Coronary artery (tissue), 2 donors: ENCODE data around the gene RAB8A.
"Not testable (repeated sequence)": the region's sequence is repeated elsewhere in the genome, so short reads cannot be mapped to it uniquely, and the experiment has no call there.

Experiments
- DNase-seq: peaks from one replicate; pipeline ENCODE4 v3.0.0-alpha.2; 2017; ENCODE audit warnings: low spot score
- H3K27ac ChIP-seq, 2 donors: fragments of 200-600 bp; sonication (generic); one replicate each; pipeline ENCODE4 v1.5.1; 2016 to 2019
- H3K4me3 ChIP-seq: fragments of 200-600 bp; sonication (generic); 2 replicates; pipeline ENCODE4 v1.5.1; 2016; ENCODE audit warnings: mild to moderate bottlenecking, moderate library complexity
- TF ChIP-seq, protein P1 (sequence below): fragments of 200-600 bp; sonication (generic); IDR thresholded peaks from one replicate; pipeline ENCODE4 v1.5.1; 2019; ENCODE audit warnings: antibody characterized with exemption

Gene RAB8A

DNA sequence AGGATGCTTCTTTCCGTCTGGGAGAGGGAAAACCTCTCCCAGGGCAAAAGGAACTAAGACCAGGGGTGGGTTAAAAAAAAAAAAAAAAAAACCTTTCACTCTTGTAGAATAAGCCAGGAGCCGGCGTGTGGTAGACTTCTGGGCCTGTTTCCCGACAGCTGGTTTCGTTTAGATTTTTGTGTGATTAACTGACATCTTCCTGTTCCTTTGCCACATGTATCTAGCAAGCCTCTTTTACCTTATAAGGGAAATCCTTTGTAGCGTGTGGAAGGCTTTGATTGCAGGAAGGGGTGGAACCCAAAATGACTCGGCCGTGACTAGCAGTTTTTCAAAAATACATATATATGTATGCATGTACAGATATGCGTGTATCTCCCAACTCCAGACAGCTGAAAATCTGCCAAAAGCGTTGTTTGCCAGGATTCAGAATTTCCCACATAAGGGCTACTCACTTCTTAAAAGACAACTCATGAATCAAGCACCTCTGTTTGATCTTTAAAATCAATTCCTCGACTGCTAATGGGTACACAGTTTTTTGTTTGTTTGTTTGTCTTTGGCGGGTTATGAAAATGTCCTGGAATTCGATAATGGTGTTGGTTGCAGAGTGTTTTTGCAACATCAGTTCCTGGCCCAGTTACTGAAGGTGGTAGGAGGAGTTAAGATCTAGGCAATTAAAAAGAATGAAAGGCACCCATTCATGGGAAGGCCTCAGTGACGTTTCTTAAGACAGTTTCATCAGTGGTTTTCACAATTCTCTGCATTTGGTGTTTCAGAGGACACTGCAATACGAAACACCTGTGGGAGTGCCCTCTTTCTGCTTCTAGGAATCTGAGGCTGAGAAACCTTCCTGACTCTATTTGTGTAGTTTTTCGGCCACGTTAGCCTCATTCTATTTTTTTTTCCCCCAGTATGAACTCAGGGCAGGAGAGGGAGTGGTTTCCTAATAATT, 32.7 kb upstream of the RAB8A start:
- peak overlapping the region; percentile 98 for H3K4me3 ChIP-seq
- TF ChIP-seq, protein P1, sequence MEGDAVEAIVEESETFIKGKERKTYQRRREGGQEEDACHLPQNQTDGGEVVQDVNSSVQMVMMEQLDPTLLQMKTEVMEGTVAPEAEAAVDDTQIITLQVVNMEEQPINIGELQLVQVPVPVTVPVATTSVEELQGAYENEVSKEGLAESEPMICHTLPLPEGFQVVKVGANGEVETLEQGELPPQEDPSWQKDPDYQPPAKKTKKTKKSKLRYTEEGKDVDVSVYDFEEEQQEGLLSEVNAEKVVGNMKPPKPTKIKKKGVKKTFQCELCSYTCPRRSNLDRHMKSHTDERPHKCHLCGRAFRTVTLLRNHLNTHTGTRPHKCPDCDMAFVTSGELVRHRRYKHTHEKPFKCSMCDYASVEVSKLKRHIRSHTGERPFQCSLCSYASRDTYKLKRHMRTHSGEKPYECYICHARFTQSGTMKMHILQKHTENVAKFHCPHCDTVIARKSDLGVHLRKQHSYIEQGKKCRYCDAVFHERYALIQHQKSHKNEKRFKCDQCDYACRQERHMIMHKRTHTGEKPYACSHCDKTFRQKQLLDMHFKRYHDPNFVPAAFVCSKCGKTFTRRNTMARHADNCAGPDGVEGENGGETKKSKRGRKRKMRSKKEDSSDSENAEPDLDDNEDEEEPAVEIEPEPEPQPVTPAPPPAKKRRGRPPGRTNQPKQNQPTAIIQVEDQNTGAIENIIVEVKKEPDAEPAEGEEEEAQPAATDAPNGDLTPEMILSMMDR, result no peak
- peak overlapping the region; percentile 100 for H3K27ac ChIP-seq
- no peak for DNase-seq

DNA sequence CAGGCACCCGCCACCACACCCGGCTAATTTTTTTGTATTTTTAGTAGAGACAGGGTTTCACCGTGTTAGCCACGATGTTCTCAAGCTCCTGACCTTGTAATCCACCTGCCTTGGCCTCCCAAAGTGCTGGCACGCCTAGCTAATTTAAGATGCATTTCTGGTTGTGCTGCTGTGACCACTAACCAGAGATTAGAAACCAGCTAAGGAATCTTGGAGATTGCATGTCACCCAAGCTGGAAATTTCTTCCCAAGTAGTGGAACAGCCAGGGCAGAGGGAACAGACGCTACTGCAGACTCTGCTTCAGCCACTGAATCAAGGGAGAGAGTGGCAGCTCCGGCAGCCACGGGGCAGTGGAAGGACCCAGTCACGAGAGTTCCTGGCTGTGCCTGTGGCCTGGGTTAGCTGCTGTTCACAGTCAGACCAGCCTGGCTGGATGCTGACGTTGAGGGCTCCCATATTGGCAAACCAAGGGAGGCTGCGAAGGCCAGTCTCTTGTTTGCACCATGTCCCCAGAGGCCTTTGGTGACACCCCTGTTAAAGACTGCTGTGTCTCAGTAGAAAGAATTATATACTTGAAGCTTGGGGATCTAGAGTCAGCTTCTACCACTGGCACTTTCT, 27.5 kb upstream of the RAB8A start:
- DNase-seq, result no peak
- Histone ChIP-seq H3K4me3 (no peak overlapping the region), H3K27ac (peak overlapping the region; percentile 3 to 56)
- TF ChIP-seq, protein P1, result no peak

DNA sequence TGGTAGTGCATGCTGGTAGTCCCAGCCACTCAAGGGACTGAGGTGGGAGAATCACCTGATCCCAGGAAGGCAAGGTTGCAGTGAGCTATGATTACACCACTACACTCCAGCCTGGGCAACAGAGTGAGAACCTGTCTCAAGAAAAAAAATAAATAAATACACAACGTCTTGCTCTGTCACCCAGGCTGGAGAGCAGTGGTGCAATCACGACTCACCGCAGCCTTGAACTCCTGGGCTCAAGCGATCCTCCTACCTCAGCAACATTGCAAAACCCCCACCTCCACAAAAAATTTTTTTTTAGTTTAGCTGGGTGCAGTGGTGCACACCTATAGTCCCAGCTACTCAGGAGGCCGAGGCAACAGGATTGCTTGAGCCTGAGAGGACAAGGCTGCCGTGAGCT, 26.6 kb upstream of the RAB8A start:
- TF ChIP-seq, protein P1, result no peak
- Histone ChIP-seq H3K4me3 (no peak overlapping the region), H3K27ac (peak overlapping the region in 1 of 2 donors; percentile 56)
- no peak for DNase-seq

DNA sequence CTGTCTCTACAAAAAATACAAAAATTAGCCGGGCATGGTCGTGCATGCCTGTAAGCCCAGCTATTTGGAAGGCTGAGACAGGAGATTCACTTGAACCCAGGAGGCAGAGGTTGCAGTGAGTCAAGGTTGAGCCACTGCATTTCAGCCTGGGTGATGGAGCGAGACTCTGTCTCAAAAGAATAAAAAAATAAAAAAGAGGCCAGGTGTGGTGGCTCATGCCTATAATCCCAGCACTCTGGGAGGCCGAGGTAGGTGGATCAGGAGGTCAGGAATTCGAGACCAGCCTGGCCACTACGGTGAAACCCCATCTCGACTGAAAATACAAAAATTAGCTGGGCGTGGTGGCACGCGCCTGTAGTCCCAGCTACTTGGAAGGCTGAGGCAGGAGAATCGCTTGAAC, 24.3 kb upstream of the RAB8A start:
- peak overlapping the region in 1 of 2 donors; percentile 63 for H3K27ac ChIP-seq
- not testable (repeated sequence) for DNase-seq, H3K4me3 ChIP-seq

DNA sequence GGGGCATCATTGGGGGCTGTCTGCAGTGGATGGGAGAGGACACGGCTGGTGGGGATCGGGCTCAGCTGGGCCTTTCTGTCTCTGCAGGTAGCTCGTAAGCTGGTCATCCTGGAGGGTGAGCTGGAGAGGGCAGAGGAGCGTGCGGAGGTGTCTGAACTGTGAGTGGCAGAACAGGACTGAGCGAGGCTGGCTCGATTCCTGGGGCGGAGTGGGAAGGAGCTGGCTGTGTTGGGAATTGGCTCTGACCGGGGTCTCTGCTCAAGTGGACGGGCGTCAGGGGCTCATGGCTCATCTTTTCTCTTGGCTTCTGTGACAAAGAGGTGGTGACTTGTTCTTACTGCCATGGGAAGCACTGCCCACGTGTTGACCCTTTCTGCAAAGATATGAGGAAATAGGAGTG, 23.7 kb upstream of the RAB8A start:
- no peak for DNase-seq
- TF ChIP-seq, protein P1, result no peak
- no peak overlapping the region for H3K4me3 ChIP-seq
- H3K27ac ChIP-seq, result peak overlapping the region in 1 of 2 donors; percentile 63

DNA sequence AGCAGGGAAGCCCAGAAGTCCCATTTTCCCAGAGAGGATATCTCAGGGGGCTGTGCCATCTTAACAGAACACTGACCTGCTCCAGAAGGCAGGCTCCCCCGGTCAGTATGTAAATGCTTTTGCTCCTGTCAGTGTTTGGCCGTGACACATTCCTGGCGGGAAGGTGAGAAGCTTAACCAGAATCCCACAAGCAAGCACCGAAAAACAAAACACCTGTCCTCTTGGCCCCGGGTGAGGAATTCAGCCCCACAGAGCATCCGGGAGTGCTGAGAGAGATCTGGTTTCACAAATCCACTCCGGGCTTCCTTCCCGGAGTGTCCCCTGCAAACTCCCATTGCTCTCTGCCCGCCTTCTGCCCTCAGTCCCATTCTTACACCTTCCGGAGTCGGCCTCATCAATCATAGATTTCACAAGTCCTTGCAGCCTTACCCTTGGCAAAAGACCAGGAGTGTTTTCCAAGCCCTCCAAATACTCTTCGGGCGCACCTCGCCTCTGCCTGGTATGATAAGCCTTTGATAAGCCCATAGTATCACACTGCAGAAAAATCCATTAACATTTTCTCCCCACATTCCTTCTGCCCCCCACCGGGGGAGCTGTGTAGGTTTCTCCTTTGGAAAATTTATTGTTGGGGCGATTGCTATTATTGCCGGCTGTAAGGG, 23.2 kb upstream of the RAB8A start:
- Histone ChIP-seq H3K4me3 (no peak overlapping the region), H3K27ac (peak overlapping the region in 1 of 2 donors; percentile 63)
- TF ChIP-seq, protein P1, result no peak
- DNase-seq, result no peak
